Mesendoderm (in vitro differentiated cells): ENCODE data around the gene CDC42EP2.

Experiments
- DNase-seq: peaks from one replicate; pipeline ENCODE4 v3.0.0; 2013
- H2AK5ac ChIP-seq: 2 replicates; pipeline ENCODE4 v1.6.1; 2013; ENCODE audit warnings: low read length, inconsistent platforms
- H2BK120ac ChIP-seq: 2 replicates; pipeline ENCODE4 v1.6.1; 2013; ENCODE audit warnings: low read depth, mild to moderate bottlenecking, low read length, moderate library complexity, mixed read lengths
- H2BK15ac ChIP-seq: replicated peaks from 2 replicates; pipeline ENCODE4 v1.6.1; 2013; ENCODE audit warnings: low read depth, mild to moderate bottlenecking, moderate library complexity
- H2BK5ac ChIP-seq: 2 replicates; pipeline ENCODE4 v1.6.1; 2013; ENCODE audit warnings: low read length, inconsistent platforms
- H3K18ac ChIP-seq: 2 replicates; pipeline ENCODE4 v1.6.1; 2013; ENCODE audit warnings: mild to moderate bottlenecking, low read length, mixed read lengths
- H3K23ac ChIP-seq: one replicate; pipeline ENCODE4 v1.6.1; 2013; ENCODE audit warnings: low read length
- H3K27ac ChIP-seq: 2 replicates; pipeline ENCODE4 v1.5.1; 2013; ENCODE audit warnings: low read depth, mild to moderate bottlenecking, inconsistent platforms, low read length, moderate library complexity
- H3K27me3 ChIP-seq: 2 replicates; pipeline ENCODE4 v1.6.1; 2013; ENCODE audit warnings: low read length, control low read depth, mild to moderate bottlenecking, inconsistent platforms; ENCODE audit not compliant: insufficient read depth, poor library complexity
- H3K36me3 ChIP-seq: 2 replicates; pipeline ENCODE4 v1.6.1; 2013; ENCODE audit warnings: low read length, inconsistent platforms; ENCODE audit not compliant: control insufficient read depth, insufficient read depth
- H3K4ac ChIP-seq: one replicate; pipeline ENCODE4 v1.6.1; 2013; ENCODE audit warnings: low read depth, mild to moderate bottlenecking, low read length, moderate library complexity
- H3K4me1 ChIP-seq: 2 replicates; pipeline ENCODE4 v1.6.1; 2013; ENCODE audit warnings: low read depth, low read length, inconsistent platforms; ENCODE audit not compliant: control insufficient read depth
- H3K4me2 ChIP-seq: 2 replicates; pipeline ENCODE4 v1.6.1; 2013; ENCODE audit warnings: low read length
- H3K4me3 ChIP-seq: 2 replicates; pipeline ENCODE4 v1.5.1; 2013; ENCODE audit warnings: mild to moderate bottlenecking, low read length
- H3K56ac ChIP-seq: one replicate; pipeline ENCODE4 v1.6.1; 2013; ENCODE audit warnings: low read length
- H3K79me1 ChIP-seq: 2 replicates; pipeline ENCODE4 v1.6.1; 2013; ENCODE audit warnings: low read length, inconsistent platforms
- H3K79me2 ChIP-seq: 2 replicates; pipeline ENCODE4 v1.6.1; 2013; ENCODE audit warnings: mild to moderate bottlenecking, low read length; ENCODE audit not compliant: control insufficient read depth, insufficient read depth
- H3K9ac ChIP-seq: 2 replicates; pipeline ENCODE4 v1.6.1; 2013; ENCODE audit warnings: low read length, inconsistent platforms
- H4K5ac ChIP-seq: one replicate; pipeline ENCODE4 v1.6.1; 2013; ENCODE audit warnings: low read length
- H4K8ac ChIP-seq: one replicate; pipeline ENCODE4 v1.6.1; 2013; ENCODE audit warnings: low read depth, mild to moderate bottlenecking, control low read depth, low read length, moderate library complexity
- WGBS: extraction: QIAGEN DNeasy Blood & Tissue Kit; methylation state at CpG from one replicate; pipeline ENCODE4 v1.1.7; 2013; ENCODE audit warnings: low lambda C conversion rate, missing lambda C conversion rate; ENCODE audit not compliant: insufficient coverage; ENCODE audit errors: extremely low coverage; 5-methylcytosine and 5-hydroxymethylcytosine counted together

CDC42EP2 gene

DNA sequence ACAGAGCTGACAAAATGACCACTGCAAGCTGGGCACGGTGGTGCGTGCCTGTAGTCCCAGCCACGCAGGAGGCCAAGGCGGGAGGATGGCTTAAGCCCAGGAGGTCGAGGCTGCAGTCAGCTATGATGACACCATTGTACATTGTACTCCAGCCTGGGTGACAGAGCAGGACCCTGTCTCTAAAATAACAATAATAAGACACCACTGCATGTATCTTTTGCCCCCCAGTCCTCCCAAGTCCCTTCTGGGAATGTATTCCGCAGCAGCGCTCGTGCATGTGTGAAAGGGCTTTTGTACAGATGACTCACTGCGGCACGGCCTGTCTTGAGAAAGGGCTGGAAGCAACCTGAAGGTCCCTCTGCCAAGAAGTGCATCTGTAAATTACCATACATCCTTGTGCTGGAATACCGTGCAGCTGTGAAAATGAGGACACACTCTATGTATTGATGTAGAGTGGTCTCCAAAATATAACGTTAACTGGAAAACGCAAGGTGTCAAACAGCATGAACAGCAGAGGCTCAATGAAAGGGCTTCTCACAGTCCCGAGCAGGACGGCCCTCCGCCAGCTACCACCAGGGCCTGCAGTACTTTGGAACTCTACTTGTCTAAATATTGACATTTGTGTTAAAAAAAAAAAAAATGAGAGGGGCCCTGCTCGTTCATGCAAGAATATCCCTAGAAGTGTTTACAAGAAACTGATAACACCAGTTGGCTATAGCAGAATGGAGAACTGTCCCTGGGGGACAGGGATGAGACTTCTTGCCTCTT is 9.0 kb upstream of the CDC42EP2 start:
- H3K36me3 ChIP-seq: no peaks in the 10 kb centered on the region
- no CpG with 5 or more reads among the region's 17 CpGs for WGBS
- no peak for DNase-seq
- no peak overlapping the region for H3K4me3 ChIP-seq
- H4K5ac ChIP-seq: no peak overlapping the region
- H2BK120ac ChIP-seq: no peak overlapping the region
- H3K27ac ChIP-seq: no peak overlapping the region
- H3K79me1 ChIP-seq: no peaks in the 10 kb centered on the region
- no peak overlapping the region for H3K9ac ChIP-seq
- peaks cover 4% of the 10 kb centered on the region for H3K4me1 ChIP-seq
- H3K23ac ChIP-seq: no peak overlapping the region
- H2BK5ac ChIP-seq: no peak overlapping the region
- no peaks in the 10 kb centered on the region for H3K27me3 ChIP-seq
- H3K4me2 ChIP-seq: no peak overlapping the region
- no peak overlapping the region for H2AK5ac ChIP-seq
- no peak overlapping the region for H2BK15ac ChIP-seq
- H3K4ac ChIP-seq: no peak overlapping the region
- no peak overlapping the region for H3K56ac ChIP-seq
- H3K79me2 ChIP-seq: no peaks in the 10 kb centered on the region
- no peak overlapping the region for H3K18ac ChIP-seq
- H4K8ac ChIP-seq: no peak overlapping the region

DNA sequence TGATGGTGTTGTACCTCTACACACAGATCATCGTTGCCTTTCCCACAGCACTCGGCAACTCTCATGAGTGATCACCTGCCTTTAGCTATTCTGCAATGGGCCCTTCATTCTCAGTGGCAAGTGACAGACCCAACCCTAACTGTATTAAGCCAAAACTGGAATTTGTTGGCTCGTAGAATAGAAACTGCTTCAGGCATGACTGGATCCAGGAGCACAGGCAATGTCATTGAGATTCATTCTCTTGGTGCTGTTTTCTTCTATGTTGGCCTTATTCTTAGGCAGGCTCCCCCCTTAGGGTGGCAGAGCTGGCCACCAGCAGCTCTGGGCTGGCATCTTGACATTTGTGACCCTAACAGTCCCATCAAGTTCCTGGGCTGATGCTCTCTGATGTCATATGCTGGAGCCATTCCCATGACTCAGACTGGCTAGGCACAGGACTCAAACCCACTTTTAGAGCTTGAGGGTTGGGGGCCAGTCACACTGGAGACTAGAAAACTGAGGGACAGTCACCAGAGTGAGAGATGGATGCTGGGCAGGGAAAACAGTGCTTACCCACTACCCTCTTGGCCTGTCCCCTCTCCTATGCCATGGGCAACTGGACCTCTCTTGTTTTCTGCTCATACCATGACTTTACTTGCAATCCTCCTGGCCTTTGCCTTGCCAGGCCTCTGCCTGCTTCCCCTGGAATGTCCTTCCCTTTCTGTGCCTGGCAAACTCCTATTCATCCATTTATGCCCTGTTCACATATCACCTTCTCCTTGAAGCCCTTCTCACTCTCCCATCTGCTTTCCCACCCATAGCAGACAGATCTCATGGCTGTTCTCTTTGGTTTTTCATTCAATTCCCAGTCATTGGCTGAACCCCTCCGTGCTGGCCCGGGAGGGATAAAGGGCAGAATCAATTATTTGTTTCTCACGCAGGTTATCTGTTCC is 7.1 kb upstream of the CDC42EP2 start:
- H3K4me2 ChIP-seq: no peak overlapping the region
- no peaks in the 10 kb centered on the region for H3K79me1 ChIP-seq
- no peaks in the 10 kb centered on the region for H3K36me3 ChIP-seq
- H3K23ac ChIP-seq: no peak overlapping the region
- WGBS: no CpG with 5 or more reads among the region's 6 CpGs
- no peak overlapping the region for H3K27ac ChIP-seq
- H3K4ac ChIP-seq: no peak overlapping the region
- H3K9ac ChIP-seq: no peak overlapping the region
- no peak overlapping the region for H3K18ac ChIP-seq
- H3K79me2 ChIP-seq: no peaks in the 10 kb centered on the region
- no peak overlapping the region for H2BK120ac ChIP-seq
- no peak for DNase-seq
- no peak overlapping the region for H3K4me3 ChIP-seq
- H2AK5ac ChIP-seq: no peak overlapping the region
- no peak overlapping the region for H4K8ac ChIP-seq
- no peaks in the 10 kb centered on the region for H3K27me3 ChIP-seq
- no peaks in the 10 kb centered on the region for H3K4me1 ChIP-seq
- H4K5ac ChIP-seq: no peak overlapping the region
- H3K56ac ChIP-seq: no peak overlapping the region
- H2BK15ac ChIP-seq: no peak overlapping the region
- H2BK5ac ChIP-seq: no peak overlapping the region

DNA sequence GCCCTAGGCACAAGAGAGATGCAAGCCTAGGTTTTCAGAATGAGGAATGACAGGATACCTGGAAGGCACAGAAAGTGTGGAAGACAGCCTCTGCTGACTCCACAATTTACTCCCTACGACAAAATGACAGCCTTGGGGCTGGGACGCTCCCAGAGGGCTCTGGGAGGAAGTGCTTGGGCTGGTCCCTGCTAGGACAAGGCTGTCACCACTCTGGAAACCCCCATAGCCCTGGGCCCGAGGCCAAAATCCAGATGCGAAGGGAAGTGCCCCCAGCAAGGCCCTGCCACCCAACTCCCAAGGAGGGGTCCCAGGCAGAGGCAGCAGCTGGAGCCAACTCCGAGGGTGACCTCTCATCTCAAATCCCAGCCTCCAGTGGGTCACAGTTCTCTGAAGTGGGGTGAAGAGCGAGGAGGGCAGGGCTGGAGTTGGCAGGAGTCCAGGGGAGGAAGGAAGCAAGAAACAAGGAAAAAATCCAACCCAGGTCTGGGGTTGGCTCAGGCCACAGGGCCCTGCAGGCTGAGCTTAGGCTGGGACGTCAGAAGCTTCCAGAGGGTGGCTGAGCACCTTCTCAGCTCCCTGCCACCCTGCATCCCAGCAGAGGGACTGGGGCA is 6.3 kb upstream of the CDC42EP2 start:
- Histone ChIP-seq H3K4me1 (no peaks in the 10 kb centered on the region), H2BK120ac (no peak overlapping the region), H3K4me3 (no peak overlapping the region), H4K8ac (no peak overlapping the region), H3K9ac (no peak overlapping the region), H3K27me3 (no peaks in the 10 kb centered on the region), H3K79me1 (no peaks in the 10 kb centered on the region), H3K36me3 (no peaks in the 10 kb centered on the region), H3K4me2 (no peak overlapping the region), H3K27ac (no peak overlapping the region), H3K79me2 (no peaks in the 10 kb centered on the region), H2BK15ac (no peak overlapping the region), H3K4ac (no peak overlapping the region), H3K18ac (no peak overlapping the region), H3K23ac (no peak overlapping the region), H2AK5ac (no peak overlapping the region), H2BK5ac (no peak overlapping the region), H4K5ac (no peak overlapping the region), H3K56ac (no peak overlapping the region)
- DNase-seq: no peak
- WGBS: no CpG with 5 or more reads among the region's 7 CpGs

DNA sequence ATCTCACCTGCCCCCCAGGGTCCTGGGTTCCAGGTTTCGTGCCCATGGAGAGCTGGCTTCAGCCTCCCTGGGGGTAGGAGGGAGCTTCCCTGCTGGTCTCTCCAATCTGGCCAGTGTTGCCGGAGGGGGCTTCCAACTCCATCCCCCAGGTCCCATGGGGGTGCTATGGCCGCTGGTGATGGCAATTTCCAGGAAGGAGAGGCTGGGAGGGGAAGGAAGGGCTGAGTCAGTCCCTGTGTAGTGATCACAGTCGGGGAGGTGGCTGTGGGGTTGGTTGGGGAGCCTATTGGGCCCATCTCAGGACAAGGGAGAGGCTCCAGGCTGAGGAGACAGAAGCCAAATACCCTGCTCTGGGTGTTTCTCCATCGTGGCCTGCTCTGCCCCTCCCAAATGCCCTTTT is 5.7 kb upstream of the CDC42EP2 start:
- no CpG with 5 or more reads among the region's 5 CpGs for WGBS
- Histone ChIP-seq H3K4me1 (no peaks in the 10 kb centered on the region), H3K36me3 (no peaks in the 10 kb centered on the region)

DNA sequence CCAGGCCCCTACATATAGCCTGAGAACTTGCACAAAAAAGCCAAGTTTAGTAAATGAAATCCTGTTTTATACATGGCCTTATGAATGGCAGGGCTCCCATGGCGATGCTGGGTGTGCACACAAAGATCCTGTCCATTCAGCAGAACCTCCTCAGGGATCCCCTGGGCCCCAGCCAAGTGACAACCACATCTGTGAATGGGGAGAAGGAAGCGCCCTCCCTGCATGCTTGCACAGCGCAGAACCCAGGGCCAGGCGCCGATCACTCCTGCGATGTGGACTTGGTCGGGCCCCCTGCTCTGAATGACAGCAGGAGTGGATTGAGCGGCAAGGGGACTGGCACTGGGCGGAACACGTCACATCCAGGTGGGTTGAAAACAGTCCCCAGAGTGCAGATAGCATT is 4.5 kb upstream of the CDC42EP2 start:
- H2BK120ac ChIP-seq: no peak overlapping the region
- no peaks in the 10 kb centered on the region for H3K4me1 ChIP-seq
- H4K8ac ChIP-seq: no peak overlapping the region
- H3K27ac ChIP-seq: no peak overlapping the region
- H3K79me1 ChIP-seq: no peaks in the 10 kb centered on the region
- H3K9ac ChIP-seq: no peak overlapping the region
- H2BK5ac ChIP-seq: no peak overlapping the region
- no peak overlapping the region for H2AK5ac ChIP-seq
- DNase-seq: no peak
- no peak overlapping the region for H4K5ac ChIP-seq
- no peaks in the 10 kb centered on the region for H3K79me2 ChIP-seq
- no peak overlapping the region for H3K4me3 ChIP-seq
- H3K36me3 ChIP-seq: no peaks in the 10 kb centered on the region
- H3K23ac ChIP-seq: no peak overlapping the region
- no CpG with 5 or more reads among the region's 10 CpGs for WGBS
- H3K4me2 ChIP-seq: no peak overlapping the region
- no peak overlapping the region for H3K56ac ChIP-seq
- H3K18ac ChIP-seq: no peak overlapping the region
- no peak overlapping the region for H3K4ac ChIP-seq
- H3K27me3 ChIP-seq: no peaks in the 10 kb centered on the region
- no peak overlapping the region for H2BK15ac ChIP-seq

More for the DNA sequence above, 5.7 kb upstream of the CDC42EP2 start:
- H3K9ac ChIP-seq: no peak overlapping the region
- H4K8ac ChIP-seq: no peak overlapping the region
- no peak overlapping the region for H2BK15ac ChIP-seq
- H3K4me3 ChIP-seq: no peak overlapping the region
- no peak overlapping the region for H3K4me2 ChIP-seq
- no peak overlapping the region for H3K18ac ChIP-seq
- H2BK5ac ChIP-seq: no peak overlapping the region
- no peak overlapping the region for H3K27ac ChIP-seq
- H3K79me2 ChIP-seq: no peaks in the 10 kb centered on the region
- no peak overlapping the region for H3K4ac ChIP-seq
- no peak overlapping the region for H3K23ac ChIP-seq
- no peaks in the 10 kb centered on the region for H3K27me3 ChIP-seq
- H2AK5ac ChIP-seq: no peak overlapping the region
- H4K5ac ChIP-seq: no peak overlapping the region
- H3K79me1 ChIP-seq: no peaks in the 10 kb centered on the region
- no peak for DNase-seq
- H2BK120ac ChIP-seq: no peak overlapping the region
- no peak overlapping the region for H3K56ac ChIP-seq
